Panc1 (cell line): ENCODE results near the gene FREM2. TPM values are rescaled to one million over a fixed set of nuclear protein-coding genes. Genes with fewer than 3 reads are reported as not detected.

ENCODE experiments used
- ATAC-seq: fragments of 200-7000 bp; cut with Tn5 transposase; 2 replicates; pipeline ENCODE4 v1.9.1; 2020; ENCODE audit warnings: mild to moderate bottlenecking, moderate library complexity
- BruUV-seq: library from RNA; stranded (reverse); fragments of 400-500 nt; replicated peaks from 2 replicates; lab custom pipeline; 2021; lab: Mats Ljungman, UMichigan
- CTCF ChIA-PET: fragments of 300-600 bp; sonication (Branson Sonifier 250); formaldehyde crosslinking; loops from one replicate; lab custom pipeline; 2022; ENCODE audit warnings: antibody characterized with exemption; lab: Charles Lee
- POLR2A ChIA-PET: fragments of 300-600 bp; sonication (Branson Sonifier 250); formaldehyde crosslinking; loops from one replicate; lab custom pipeline; 2022; ENCODE audit warnings: antibody characterized with exemption; lab: Charles Lee
- DNase-seq: peaks from one replicate; pipeline ENCODE4 v3.0.0-alpha.2; 2010; ENCODE audit warnings: low read depth, low spot score
- H3K27ac ChIP-seq: 2 replicates; pipeline ENCODE4 v1.5.1; 2011; ENCODE audit warnings: mild to moderate bottlenecking, low read length, inconsistent platforms
- H3K27me3 ChIP-seq: fragments of 200-500 bp; sonication (Bioruptor generic); 2 replicates; pipeline ENCODE4 v1.6.0; 2014; ENCODE audit warnings: low read length, inconsistent platforms; ENCODE audit not compliant: control insufficient read depth, insufficient read depth
- H3K36me3 ChIP-seq: fragments of 200-500 bp; sonication (Bioruptor generic); 2 replicates; pipeline ENCODE4 v1.5.1; 2014; ENCODE audit warnings: inconsistent platforms, mild to moderate bottlenecking, low read length, moderate library complexity; ENCODE audit not compliant: control insufficient read depth, insufficient read depth
- H3K4me1 ChIP-seq: 2 replicates; pipeline ENCODE4 v1.5.1; 2011; ENCODE audit warnings: inconsistent platforms, mild to moderate bottlenecking, low read length, moderate library complexity; ENCODE audit not compliant: control insufficient read depth, insufficient read depth
- H3K4me3 ChIP-seq, 2 experiments: 2 replicates each; pipeline ENCODE4 v1.5.1; 2011 to 2012; ENCODE audit warnings: low read depth in 2 of 2, low read length in 2 of 2, mild to moderate bottlenecking in 2 of 2, inconsistent platforms in 1 of 2, moderate library complexity in 1 of 2
- H3K9me3 ChIP-seq: fragments of 200-500 bp; sonication (Bioruptor generic); 2 replicates; pipeline ENCODE4 v1.5.1; 2014; ENCODE audit warnings: low read depth, mild to moderate bottlenecking, inconsistent platforms, low read length, moderate library complexity; ENCODE audit not compliant: control insufficient read depth, insufficient read depth
- CTCF ChIP-seq: fragments of 450-650 bp; IDR thresholded peaks from 2 replicates; pipeline ENCODE4 v1.5.1; 2017; ENCODE audit warnings: mild to moderate bottlenecking
- POLR2AphosphoS5 ChIP-seq: IDR thresholded peaks from 2 replicates; pipeline ENCODE4 v1.6.1; 2012; ENCODE audit warnings: mild to moderate bottlenecking, low read depth, low read length, moderate library complexity
- REST ChIP-seq, 2 experiments: IDR thresholded peaks; 2 replicates each; pipeline ENCODE4 v1.6.1; 2011 to 2012; ENCODE audit warnings: low read depth in 2 of 2, control low read depth in 1 of 2, low read length in 1 of 2, mild to moderate bottlenecking in 1 of 2, moderate library complexity in 1 of 2; ENCODE audit not compliant: insufficient read depth in 1 of 2
- SIN3A ChIP-seq: IDR thresholded peaks from 2 replicates; pipeline ENCODE4 v1.6.1; 2012; ENCODE audit warnings: low read depth, mild to moderate bottlenecking, low read length, moderate library complexity, borderline replicate concordance; ENCODE audit not compliant: insufficient read depth
- TCF7L2 ChIP-seq: IDR thresholded peaks from 2 replicates; pipeline ENCODE4 v1.6.1; 2011; ENCODE audit warnings: mild to moderate bottlenecking, low read depth, low read length, inconsistent platforms
- in situ Hi-C: cut with HindIII; loops from 2 replicates; pipeline ENCODE4 v1.10.0; 2016; ENCODE audit warnings: low sequenced_read_pairs, low pct_unique_long_range_greater_than_20kb
- intact Hi-C: fragments of 100-400 bp; cut with micrococcal nuclease; formaldehyde crosslinking; loops from one replicate; pipeline ENCODE4 v1.10.0; 2022; ENCODE audit not compliant: unreplicated experiment
- total RNA-seq: library from RNA; stranded (reverse); gene quantifications from one replicate; pipeline ENCODE4 v1.2.1, GENCODE V29; 2021; ENCODE audit not compliant: unreplicated experiment

The FREM2 gene
- total RNA-seq, 1 experiment from 2014 or later = 0.15 TPM

GRCh38 chr13:38755793-38756192 is 68.9 kb downstream of the FREM2 start:
- TF ChIP-seq SIN3A (no peak), REST (IDR thresholded peaks at IDR 0.05; ENCODE audit: insufficient read depth in 1 of 2, low read depth in 2 of 2, low read length in 1 of 2) (no peak), CTCF (no peak), POLR2AphosphoS5 (no peak), TCF7L2 (no peak)
- no peak overlapping the region for H3K27ac ChIP-seq
- POLR2A ChIA-PET = no interaction called here
- no TSS peak for BruUV-seq
- CTCF ChIA-PET = no interaction called here
- H3K4me1 ChIP-seq = no peaks in the 10 kb centered on the region
- H3K9me3 ChIP-seq = no peaks in the 10 kb centered on the region
- intact Hi-C loops (no loop called here), in situ Hi-C loops (no loop called here)
- H3K36me3 ChIP-seq = no peaks in the 10 kb centered on the region
- no peak for ATAC-seq
- DNase-seq = no peak
- H3K4me3 ChIP-seq = no peak overlapping the region
- H3K27me3 ChIP-seq = peaks cover 2% of the 10 kb centered on the region; the same call in 1 of the 2 replicates

GRCh38 chr13:38758277-38758676 is 71.4 kb downstream of the FREM2 start:
- POLR2A ChIA-PET = no interaction called here
- in situ Hi-C loops = no loop called here
- BruUV-seq = no TSS peak
- Histone ChIP-seq H3K27ac (no peak overlapping the region), H3K36me3 (no peaks in the 10 kb centered on the region), H3K4me3 (no peak overlapping the region), H3K27me3 (peaks cover 2% of the 10 kb centered on the region; the same call in 1 of the 2 replicates), H3K4me1 (no peaks in the 10 kb centered on the region), H3K9me3 (no peaks in the 10 kb centered on the region)
- CTCF ChIA-PET = no interaction called here
- intact Hi-C loops = no loop called here
- ATAC-seq = no peak
- TF ChIP-seq SIN3A = no peak
- TF ChIP-seq CTCF = no peak
- no peak for TF ChIP-seq REST (IDR thresholded peaks at IDR 0.05; ENCODE audit: insufficient read depth in 1 of 2, low read depth in 2 of 2, low read length in 1 of 2)
- DNase-seq = no peak
